CD4-positive, alpha-beta T cell (primary cell): ENCODE results near the gene TBC1D14. TPM values are rescaled to one million over a fixed set of nuclear protein-coding genes. Genes with fewer than 3 reads are reported as not detected.
A peak's percentile ranks its signal among the peaks of the same experiment; 100 is the strongest.

Source experiments
- ATAC-seq: fragments of 200-7000 bp; cut with Tn5 transposase; one replicate; pipeline ENCODE4 v1.10.0; 2022; ENCODE audit warnings: mild to moderate bottlenecking; ENCODE audit not compliant: poor library complexity
- CTCF ChIA-PET: fragments of 350-600 bp; sonication (Branson Sonifier 250); formaldehyde crosslinking; loops from one replicate; lab custom pipeline; 2021; ENCODE audit warnings: antibody characterized with exemption, inconsistent platforms; lab: Charles Lee
- POLR2A ChIA-PET: fragments of 350-600 bp; sonication (Branson Sonifier 250); formaldehyde crosslinking; loops from one replicate; lab custom pipeline; 2021; ENCODE audit warnings: antibody characterized with exemption, inconsistent platforms; lab: Charles Lee
- DNase-seq, 14 experiments: peaks; one replicate each; pipeline ENCODE4 v3.0.0-alpha.2; 2013 to 2020; ENCODE audit warnings: mixed read lengths in 2 of 14
- H3K27ac ChIP-seq, 2 donors: one replicate each; pipeline versions ENCODE4 v1.5.1 to v1.7.0; 2013; ENCODE audit warnings: low read length in 2 of 2, low read depth in 1 of 2, mild to moderate bottlenecking in 1 of 2
- H3K27me3 ChIP-seq, 2 experiments: 1 replicate in 1 of 2; 2 replicates in 1 of 2; pipeline versions ENCODE4 v1.6.1 to v1.7.0; 2013; ENCODE audit warnings: low read length in 2 of 2, control low read depth in 1 of 2, mild to moderate bottlenecking in 1 of 2, moderate library complexity in 1 of 2; ENCODE audit not compliant: insufficient read depth in 2 of 2, control insufficient read depth in 1 of 2
- H3K36me3 ChIP-seq: one replicate; pipeline ENCODE4 v1.6.1; 2013; ENCODE audit warnings: low read length, control low read depth; ENCODE audit not compliant: insufficient read depth
- H3K4me1 ChIP-seq: one replicate; pipeline ENCODE4 v1.6.1; 2013; ENCODE audit warnings: low read length, control low read depth; ENCODE audit not compliant: insufficient read depth
- H3K4me3 ChIP-seq: one replicate; pipeline ENCODE4 v1.5.1; 2013; ENCODE audit warnings: mild to moderate bottlenecking, low read length, moderate library complexity
- H3K9me3 ChIP-seq, 2 experiments: 1 replicate in 1 of 2; 2 replicates in 1 of 2; pipeline versions ENCODE4 v1.6.1 to v1.7.0; 2013; ENCODE audit warnings: low read length in 2 of 2, mild to moderate bottlenecking in 2 of 2, control low read depth in 1 of 2, moderate library complexity in 1 of 2; ENCODE audit not compliant: control insufficient read depth in 1 of 2, insufficient read depth in 1 of 2
- H3K27ac Mint-ChIP-seq: one replicate; pipeline ENCODE4 v1.8.0; 2020; ENCODE audit warnings: mixed read lengths
- H3K27me3 Mint-ChIP-seq: one replicate; pipeline ENCODE4 v1.8.0; 2021; ENCODE audit warnings: mixed read lengths
- H3K36me3 Mint-ChIP-seq: one replicate; pipeline ENCODE4 v1.8.0; 2021; ENCODE audit warnings: low read depth, mixed read lengths
- H3K4me1 Mint-ChIP-seq: one replicate; pipeline ENCODE4 v1.8.0; 2021; ENCODE audit warnings: low read depth, mixed read lengths
- H3K4me3 Mint-ChIP-seq: one replicate; pipeline ENCODE4 v1.8.0; 2020; ENCODE audit warnings: mild to moderate bottlenecking, mixed read lengths
- H3K9me3 Mint-ChIP-seq: one replicate; pipeline ENCODE4 v1.8.0; 2020; ENCODE audit warnings: mixed read lengths
- intact Hi-C, 2 experiments: fragments of 100-400 bp; cut with DNase I in 1 of 2; cut with micrococcal nuclease in 1 of 2; formaldehyde crosslinking; loops; one replicate each; pipeline versions ENCODE4 v1.15.1 to v1.9.0; 2023 to 2025; cut with DNase I, micrococcal nuclease
- total RNA-seq, 174 experiments: library from RNA in 2 of 174; stranded (reverse) in 2 of 174; gene quantifications; one replicate each; pipeline ENCODE4 v1.2.3 and lab custom pipeline; 2021 to 2026
- TF ChIP-seq, protein P1 (sequence below): fragments of 200-600 bp; IDR thresholded peaks from one replicate; pipeline ENCODE4 v1.8.0; 2022; ENCODE audit warnings: antibody characterized with exemption, mild to moderate bottlenecking

TBC1D14 gene
- total RNA-seq, 2 experiments from 2014 or later = 31.2 to 34.1 TPM

DNA sequence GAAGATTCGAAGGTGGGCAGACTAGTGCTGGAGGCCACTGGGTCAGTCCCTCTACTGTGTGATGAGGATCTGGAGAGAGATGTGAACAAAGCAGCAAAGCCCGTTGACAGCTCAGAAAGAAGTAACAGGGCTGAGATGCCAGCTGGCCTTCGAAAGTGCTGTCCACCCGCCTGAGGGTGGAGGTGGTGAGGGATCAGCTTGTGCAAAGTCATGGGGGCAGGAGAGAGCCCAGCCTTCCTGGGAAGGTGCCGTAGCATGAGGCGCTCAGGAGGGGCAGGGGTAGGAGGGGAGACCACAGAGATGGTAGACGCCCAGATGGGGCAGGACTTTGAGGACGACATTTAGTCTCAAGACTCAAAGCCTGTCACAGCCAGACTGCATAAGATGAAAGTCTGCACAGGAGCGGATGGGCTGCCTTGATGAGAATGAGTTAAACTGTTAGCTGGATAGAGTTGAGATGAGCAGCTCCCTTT lies 19.7 kb downstream of the TBC1D14 start:
- H3K27me3 Mint-ChIP-seq = no peaks in the 10 kb centered on the region
- Histone ChIP-seq H3K4me1 (peaks cover 82% of the 10 kb centered on the region), H3K9me3 (no peaks in the 10 kb centered on the region), H3K27me3 (no peaks in the 10 kb centered on the region), H3K27ac (no peak overlapping the region), H3K4me3 (no peak overlapping the region), H3K36me3 (peaks cover 15% of the 10 kb centered on the region)
- peaks cover 55% of the 10 kb centered on the region for H3K36me3 Mint-ChIP-seq
- TF ChIP-seq, protein P1, sequence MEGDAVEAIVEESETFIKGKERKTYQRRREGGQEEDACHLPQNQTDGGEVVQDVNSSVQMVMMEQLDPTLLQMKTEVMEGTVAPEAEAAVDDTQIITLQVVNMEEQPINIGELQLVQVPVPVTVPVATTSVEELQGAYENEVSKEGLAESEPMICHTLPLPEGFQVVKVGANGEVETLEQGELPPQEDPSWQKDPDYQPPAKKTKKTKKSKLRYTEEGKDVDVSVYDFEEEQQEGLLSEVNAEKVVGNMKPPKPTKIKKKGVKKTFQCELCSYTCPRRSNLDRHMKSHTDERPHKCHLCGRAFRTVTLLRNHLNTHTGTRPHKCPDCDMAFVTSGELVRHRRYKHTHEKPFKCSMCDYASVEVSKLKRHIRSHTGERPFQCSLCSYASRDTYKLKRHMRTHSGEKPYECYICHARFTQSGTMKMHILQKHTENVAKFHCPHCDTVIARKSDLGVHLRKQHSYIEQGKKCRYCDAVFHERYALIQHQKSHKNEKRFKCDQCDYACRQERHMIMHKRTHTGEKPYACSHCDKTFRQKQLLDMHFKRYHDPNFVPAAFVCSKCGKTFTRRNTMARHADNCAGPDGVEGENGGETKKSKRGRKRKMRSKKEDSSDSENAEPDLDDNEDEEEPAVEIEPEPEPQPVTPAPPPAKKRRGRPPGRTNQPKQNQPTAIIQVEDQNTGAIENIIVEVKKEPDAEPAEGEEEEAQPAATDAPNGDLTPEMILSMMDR = no peak
- peak in 1 of 14 experiments; percentile 16 for DNase-seq
- H3K4me1 Mint-ChIP-seq = peaks cover 81% of the 10 kb centered on the region
- H3K4me3 Mint-ChIP-seq = peak overlapping the region; percentile 21
- ChIA-PET CTCF (no interaction called here), POLR2A (interaction anchor here (1.3 to 4.9 kb wide), 3 partner anchors 13 to 57 kb away, joined by 3 to 50 read pairs (median 5); no protein-coding TSS in a partner anchor)
- H3K27ac Mint-ChIP-seq = peak overlapping the region; percentile 4
- intact Hi-C loops = no loop called here
- H3K9me3 Mint-ChIP-seq = no peaks in the 10 kb centered on the region
- peak; percentile 15 for ATAC-seq

DNA sequence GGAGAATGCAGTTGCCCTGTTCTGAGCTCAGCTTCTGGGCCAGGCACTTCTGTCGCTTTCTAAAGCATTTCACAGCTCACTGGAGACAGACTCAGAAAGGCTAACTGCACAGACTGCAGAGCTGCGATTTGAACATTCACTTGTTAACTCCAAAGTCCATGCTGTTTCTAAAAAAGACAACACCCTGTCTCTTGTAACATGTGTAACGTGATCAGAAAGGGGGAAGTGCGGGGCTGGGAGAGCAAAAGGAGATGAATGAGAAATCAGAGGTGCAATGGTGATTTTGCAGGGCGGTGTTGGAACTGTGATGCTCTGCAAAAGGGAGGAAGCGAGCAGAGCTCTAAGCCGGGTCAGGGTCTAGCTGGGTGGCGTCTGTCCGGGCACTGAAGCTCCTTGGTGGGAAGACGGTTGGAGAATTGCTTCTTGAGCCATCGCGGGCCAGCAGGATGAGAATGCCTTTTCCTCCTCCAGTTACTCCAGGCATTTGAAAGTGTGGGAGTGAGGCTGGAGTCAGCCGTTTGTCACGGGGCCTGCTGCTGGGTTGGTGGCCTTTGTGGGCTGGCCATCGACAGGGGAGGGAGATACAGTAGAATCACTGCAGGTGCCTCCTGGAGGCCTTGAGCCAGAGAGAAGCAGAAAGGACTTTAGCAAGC lies 20.3 kb downstream of the TBC1D14 start:
- H3K4me1 ChIP-seq = peaks cover 78% of the 10 kb centered on the region
- ChIA-PET CTCF (no interaction called here), POLR2A (interaction anchor here (1.3 to 4.9 kb wide), 3 partner anchors 12 to 57 kb away, joined by 3 to 50 read pairs (median 5); no protein-coding TSS in a partner anchor)
- no peaks in the 10 kb centered on the region for H3K9me3 Mint-ChIP-seq
- H3K36me3 ChIP-seq = peaks cover 11% of the 10 kb centered on the region
- TF ChIP-seq, protein P1 = no peak
- H3K27ac ChIP-seq = no peak overlapping the region
- no peak for ATAC-seq
- H3K4me1 Mint-ChIP-seq = peaks cover 79% of the 10 kb centered on the region
- peaks cover 52% of the 10 kb centered on the region for H3K36me3 Mint-ChIP-seq
- no peak overlapping the region for H3K4me3 ChIP-seq
- H3K27me3 Mint-ChIP-seq = no peaks in the 10 kb centered on the region
- intact Hi-C loops = no loop called here
- H3K9me3 ChIP-seq = no peaks in the 10 kb centered on the region
- peak overlapping the region; percentile 4 for H3K27ac Mint-ChIP-seq
- no peak for DNase-seq
- no peaks in the 10 kb centered on the region for H3K27me3 ChIP-seq
- H3K4me3 Mint-ChIP-seq = peak overlapping the region; percentile 21

DNA sequence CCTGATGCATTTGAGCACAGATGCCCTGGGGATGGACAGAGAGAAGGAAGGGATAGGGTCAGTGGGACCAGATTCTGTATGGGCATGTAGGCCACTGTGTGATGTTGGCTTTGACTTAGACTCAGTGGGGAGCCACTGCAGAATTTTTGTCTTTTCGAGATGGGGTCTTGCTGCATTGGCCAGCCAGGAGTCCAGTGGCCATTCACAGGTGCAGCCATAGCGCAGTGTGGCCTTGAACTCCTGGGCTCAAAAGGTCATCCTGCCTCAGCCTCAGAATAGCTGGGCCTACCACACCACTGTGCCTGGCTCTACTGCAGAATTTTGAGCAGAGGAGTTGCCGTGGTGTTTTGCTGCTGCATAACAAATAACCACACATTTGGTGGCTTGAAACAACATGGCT lies 22.8 kb downstream of the TBC1D14 start:
- Mint-ChIP-seq H3K36me3 (peaks cover 47% of the 10 kb centered on the region), H3K27ac (peak overlapping the region; percentile 49), H3K27me3 (no peaks in the 10 kb centered on the region), H3K4me3 (no peak overlapping the region), H3K9me3 (no peaks in the 10 kb centered on the region), H3K4me1 (peaks cover 73% of the 10 kb centered on the region)
- TF ChIP-seq, protein P1 = no peak
- CTCF ChIA-PET = no interaction called here
- Histone ChIP-seq H3K27me3 (no peaks in the 10 kb centered on the region), H3K4me3 (no peak overlapping the region), H3K9me3 (no peaks in the 10 kb centered on the region), H3K4me1 (peaks cover 61% of the 10 kb centered on the region), H3K27ac (no peak overlapping the region), H3K36me3 (peaks cover 9% of the 10 kb centered on the region)
- POLR2A ChIA-PET = no interaction called here
- DNase-seq = no peak
- intact Hi-C loops = no loop called here
- ATAC-seq = no peak
